ENCODE data around the gene NRG2. TPM values are rescaled to one million over a fixed set of nuclear protein-coding genes. Genes with fewer than 3 reads are reported as not detected.
A peak's percentile ranks its signal among the peaks of the same experiment; 100 is the strongest.

Gene NRG2
- total RNA-seq, 1 experiment from 2014 or later, result 1.8 TPM

GRCh38 chr5:139968547-139969261 is 74.4 kb downstream of the NRG2 start:
- H3K27ac ChIP-seq (ENCODE audit: low read length), result no peak overlapping the region
- intact Hi-C loops (cut with micrococcal nuclease), result loop anchor here (1.0 to 5.0 kb wide), 5 partner anchors 74 to 189 kb away; partner anchors contain the start of gene NRG2
- H3K9me3 ChIP-seq (ENCODE audit: low read length), result no peaks in the 10 kb centered on the region
- peak overlapping the region; percentile 45 for H2AFZ ChIP-seq (ENCODE audit: low read length)
- H4K20me1 ChIP-seq (ENCODE audit: low read length), result no peaks in the 10 kb centered on the region
- H3K36me3 ChIP-seq (ENCODE audit: low read depth, low read length), result no peaks in the 10 kb centered on the region
- H3K79me2 ChIP-seq (ENCODE audit: low read length), result no peaks in the 10 kb centered on the region
- peak; percentile 87 for DNase-seq
- TF ChIP-seq EZH2 (IDR thresholded peaks at IDR 0.05; ENCODE audit: low read length, unreplicated experiment) (no peak), EZH2phosphoT487 (IDR thresholded peaks at IDR 0.05; ENCODE audit: borderline replicate concordance, low read length) (no peak)
- TF ChIP-seq, protein P1, sequence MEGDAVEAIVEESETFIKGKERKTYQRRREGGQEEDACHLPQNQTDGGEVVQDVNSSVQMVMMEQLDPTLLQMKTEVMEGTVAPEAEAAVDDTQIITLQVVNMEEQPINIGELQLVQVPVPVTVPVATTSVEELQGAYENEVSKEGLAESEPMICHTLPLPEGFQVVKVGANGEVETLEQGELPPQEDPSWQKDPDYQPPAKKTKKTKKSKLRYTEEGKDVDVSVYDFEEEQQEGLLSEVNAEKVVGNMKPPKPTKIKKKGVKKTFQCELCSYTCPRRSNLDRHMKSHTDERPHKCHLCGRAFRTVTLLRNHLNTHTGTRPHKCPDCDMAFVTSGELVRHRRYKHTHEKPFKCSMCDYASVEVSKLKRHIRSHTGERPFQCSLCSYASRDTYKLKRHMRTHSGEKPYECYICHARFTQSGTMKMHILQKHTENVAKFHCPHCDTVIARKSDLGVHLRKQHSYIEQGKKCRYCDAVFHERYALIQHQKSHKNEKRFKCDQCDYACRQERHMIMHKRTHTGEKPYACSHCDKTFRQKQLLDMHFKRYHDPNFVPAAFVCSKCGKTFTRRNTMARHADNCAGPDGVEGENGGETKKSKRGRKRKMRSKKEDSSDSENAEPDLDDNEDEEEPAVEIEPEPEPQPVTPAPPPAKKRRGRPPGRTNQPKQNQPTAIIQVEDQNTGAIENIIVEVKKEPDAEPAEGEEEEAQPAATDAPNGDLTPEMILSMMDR (conservative IDR thresholded peaks at IDR 0.05; ENCODE audit: low read depth, low read length), result peak; percentile 99
- ChIA-PET POLR2A (ENCODE audit: unreplicated experiment) (no interaction called here), CTCF (interaction anchor here (0.7 to 2.6 kb wide), 9 partner anchors 17 to 274 kb away, joined by 3 to 44 read pairs (median 5); partner anchors contain the start of gene NRG2)
- H3K9ac ChIP-seq (ENCODE audit: low read length), result no peak overlapping the region
- no peaks in the 10 kb centered on the region for H3K4me1 ChIP-seq (ENCODE audit: insufficient read depth, low read length)
- no peaks in the 10 kb centered on the region for H3K9me2 ChIP-seq (replicated peaks; ENCODE audit: low read length)
- no peaks in the 10 kb centered on the region for H3F3A ChIP-seq (ENCODE audit: low read length, unreplicated experiment)
- H3K27me3 ChIP-seq (ENCODE audit: low read length), result no peaks in the 10 kb centered on the region
- no peak overlapping the region for H3K4me3 ChIP-seq (ENCODE audit: low read length)
- peak; percentile 98 for ATAC-seq
- H3K4me2 ChIP-seq (ENCODE audit: low read length), result no peak overlapping the region
- BruUV-seq (replicated peaks), result no TSS peak

- Histone ChIP-seq H3K27me3 (ENCODE audit: low read length) (no peaks in the 10 kb centered on the region), H3K9me2 (replicated peaks; ENCODE audit: low read length) (no peaks in the 10 kb centered on the region), H3K4me3 (ENCODE audit: low read length) (no peak overlapping the region), H3K4me2 (ENCODE audit: low read length) (no peak overlapping the region), H3K9ac (ENCODE audit: low read length) (no peak overlapping the region), H4K20me1 (ENCODE audit: low read length) (no peaks in the 10 kb centered on the region), H3K4me1 (ENCODE audit: insufficient read depth, low read length) (no peaks in the 10 kb centered on the region), H3K27ac (ENCODE audit: low read length) (no peak overlapping the region), H3K79me2 (ENCODE audit: low read length) (no peaks in the 10 kb centered on the region), H3K36me3 (ENCODE audit: low read depth, low read length) (no peaks in the 10 kb centered on the region), H3K9me3 (ENCODE audit: low read length) (no peaks in the 10 kb centered on the region), H3F3A (ENCODE audit: low read length, unreplicated experiment) (no peaks in the 10 kb centered on the region), H2AFZ (ENCODE audit: low read length) (no peak overlapping the region)
- TF ChIP-seq EZH2phosphoT487 (IDR thresholded peaks at IDR 0.05; ENCODE audit: borderline replicate concordance, low read length) (no peak), EZH2 (IDR thresholded peaks at IDR 0.05; ENCODE audit: low read length, unreplicated experiment) (no peak)
- TF ChIP-seq, protein P1 (conservative IDR thresholded peaks at IDR 0.05; ENCODE audit: low read depth, low read length), result no peak
- DNase-seq, result no peak
- ATAC-seq, result no peak
- BruUV-seq (replicated peaks), result no TSS peak
- intact Hi-C loops (cut with micrococcal nuclease), result loop anchor here (5.0 kb wide), 1 partner anchor 75 kb away; the partner anchor contains the start of gene NRG2
- POLR2A ChIA-PET (ENCODE audit: unreplicated experiment), result no interaction called here
- CTCF ChIA-PET, result interaction anchor here (2.6 kb wide), 1 partner anchor 180 kb away, joined by 44 read pairs; no protein-coding TSS in a partner anchor
Observed at GRCh38 chr5:139967353-139967752, 75.7 kb downstream of the NRG2 start.

GRCh38 chr5:139966856-139967255 is 76.2 kb downstream of the NRG2 start:
- Histone ChIP-seq H3K9me3 (ENCODE audit: low read length) (no peaks in the 10 kb centered on the region), H3K9ac (ENCODE audit: low read length) (no peak overlapping the region), H3K9me2 (replicated peaks; ENCODE audit: low read length) (no peaks in the 10 kb centered on the region), H2AFZ (ENCODE audit: low read length) (no peak overlapping the region), H3K27me3 (ENCODE audit: low read length) (no peaks in the 10 kb centered on the region), H3K4me1 (ENCODE audit: insufficient read depth, low read length) (no peaks in the 10 kb centered on the region), H3K4me2 (ENCODE audit: low read length) (no peak overlapping the region), H3K27ac (ENCODE audit: low read length) (no peak overlapping the region), H3K4me3 (ENCODE audit: low read length) (no peak overlapping the region), H3K36me3 (ENCODE audit: low read depth, low read length) (no peaks in the 10 kb centered on the region), H3F3A (ENCODE audit: low read length, unreplicated experiment) (no peaks in the 10 kb centered on the region), H3K79me2 (ENCODE audit: low read length) (no peaks in the 10 kb centered on the region), H4K20me1 (ENCODE audit: low read length) (no peaks in the 10 kb centered on the region)
- POLR2A ChIA-PET (ENCODE audit: unreplicated experiment), result no interaction called here
- DNase-seq (no peak), ATAC-seq (no peak)
- no TSS peak for BruUV-seq (replicated peaks)
- CTCF ChIA-PET, result no interaction called here
- intact Hi-C loops (cut with micrococcal nuclease), result loop anchor here (5.0 kb wide), 1 partner anchor 75 kb away; the partner anchor contains the start of gene NRG2
- no peak for TF ChIP-seq EZH2phosphoT487 (IDR thresholded peaks at IDR 0.05; ENCODE audit: borderline replicate concordance, low read length)

Measured in PC-3 (cell line).